22Rv1 (cell line): ENCODE measurements around the gene CYSRT1.

Experiments used
- ZFX ChIP-seq: fragments of 450-650 bp; IDR thresholded peaks from 2 replicates; pipeline ENCODE4 v1.6.1; 2017; ENCODE audit warnings: antibody characterized with exemption, borderline replicate concordance
- TF ChIP-seq, protein P1 (sequence below): fragments of 450-650 bp; IDR thresholded peaks from 2 replicates; pipeline ENCODE4 v1.5.1; 2017; ENCODE audit warnings: mild to moderate bottlenecking

DNA sequence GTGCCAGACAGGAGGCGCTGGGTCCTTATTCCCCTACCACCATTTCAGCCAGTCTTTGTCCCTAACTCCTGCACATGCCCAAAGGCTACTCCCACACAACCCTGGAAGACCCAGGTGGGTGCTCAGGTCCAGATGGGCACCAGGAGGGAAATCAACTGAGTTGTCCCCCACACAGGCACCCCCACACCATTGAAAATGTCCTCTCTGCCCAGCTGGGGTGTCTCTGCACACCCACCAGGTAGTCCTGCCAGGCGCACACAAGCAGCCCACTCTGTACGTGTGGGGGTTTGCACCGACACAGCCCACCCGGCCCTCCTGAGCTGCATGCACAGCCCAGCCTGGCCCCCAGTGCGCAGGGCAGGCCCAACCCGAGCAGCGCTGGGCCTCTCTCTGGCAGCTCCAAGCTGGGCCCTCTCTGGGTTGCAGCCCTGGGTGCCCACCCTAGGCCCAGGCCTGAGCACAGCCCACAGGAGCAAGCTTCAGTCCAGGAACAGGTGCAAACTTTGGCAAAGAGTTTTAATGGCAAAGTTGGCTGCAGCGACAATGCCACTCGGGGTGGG is 5.1 kb upstream of the CYSRT1 start:
- no peak for TF ChIP-seq ZFX
- TF ChIP-seq, protein P1, sequence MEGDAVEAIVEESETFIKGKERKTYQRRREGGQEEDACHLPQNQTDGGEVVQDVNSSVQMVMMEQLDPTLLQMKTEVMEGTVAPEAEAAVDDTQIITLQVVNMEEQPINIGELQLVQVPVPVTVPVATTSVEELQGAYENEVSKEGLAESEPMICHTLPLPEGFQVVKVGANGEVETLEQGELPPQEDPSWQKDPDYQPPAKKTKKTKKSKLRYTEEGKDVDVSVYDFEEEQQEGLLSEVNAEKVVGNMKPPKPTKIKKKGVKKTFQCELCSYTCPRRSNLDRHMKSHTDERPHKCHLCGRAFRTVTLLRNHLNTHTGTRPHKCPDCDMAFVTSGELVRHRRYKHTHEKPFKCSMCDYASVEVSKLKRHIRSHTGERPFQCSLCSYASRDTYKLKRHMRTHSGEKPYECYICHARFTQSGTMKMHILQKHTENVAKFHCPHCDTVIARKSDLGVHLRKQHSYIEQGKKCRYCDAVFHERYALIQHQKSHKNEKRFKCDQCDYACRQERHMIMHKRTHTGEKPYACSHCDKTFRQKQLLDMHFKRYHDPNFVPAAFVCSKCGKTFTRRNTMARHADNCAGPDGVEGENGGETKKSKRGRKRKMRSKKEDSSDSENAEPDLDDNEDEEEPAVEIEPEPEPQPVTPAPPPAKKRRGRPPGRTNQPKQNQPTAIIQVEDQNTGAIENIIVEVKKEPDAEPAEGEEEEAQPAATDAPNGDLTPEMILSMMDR: no peak
